ENCODE measurements around the gene THOP1. TPM values are rescaled to one million over a fixed set of nuclear protein-coding genes. Genes with fewer than 3 reads are reported as not detected.

Gene THOP1
- polyA plus RNA-seq, 3 donors: 13.4 to 17.6 (median 14.6) TPM

- 93% methylated on average over 13 of the region's 13 CpGs for WGBS (ENCODE audit: insufficient coverage)
- H3K36me3 ChIP-seq (replicated peaks in 1 of 2; ENCODE audit: control insufficient read depth in 1 of 2, insufficient read depth in 2 of 2, low read length in 2 of 2): peaks cover 0 to 2% of the 10 kb centered on the region in 2 donors
- no peak overlapping the region for H3K4me3 Mint-ChIP-seq
Observed at GRCh38 chr19:2815191-2815614, 29.9 kb downstream of the THOP1 start.

GRCh38 chr19:2815923-2816322 is 30.6 kb downstream of the THOP1 start:
- Histone ChIP-seq H3K9me3 (replicated peaks in 1 of 2; ENCODE audit: control insufficient read depth in 1 of 2, insufficient read depth in 1 of 2, low read length in 2 of 2) (no peaks in the 10 kb centered on the region), H2AFZ (ENCODE audit: insufficient read depth, low read depth, low read length, poor library complexity, severe bottlenecking) (no peak overlapping the region), H3K27ac (ENCODE audit: low read depth in 1 of 2, low read length in 2 of 2) (no peak overlapping the region), H3K4me2 (replicated peaks; ENCODE audit: extremely low read depth, low read length, poor library complexity, severe bottlenecking) (no peak overlapping the region), H3K79me2 (ENCODE audit: insufficient read depth, low read length) (no peaks in the 10 kb centered on the region), H3K36me3 (replicated peaks in 1 of 2; ENCODE audit: control insufficient read depth in 1 of 2, insufficient read depth in 2 of 2, low read length in 2 of 2) (peaks cover 0 to 2% of the 10 kb centered on the region in 2 donors), H4K20me1 (ENCODE audit: insufficient read depth, low read length) (no peaks in the 10 kb centered on the region), H3K9ac (ENCODE audit: insufficient read depth, low read length, poor library complexity, severe bottlenecking) (no peak overlapping the region), H3K4me1 (ENCODE audit: control insufficient read depth in 1 of 2, insufficient read depth in 2 of 2, low read length in 2 of 2) (peaks cover 5 to 6% of the 10 kb centered on the region in 2 donors), H3K27me3 (ENCODE audit: control insufficient read depth in 2 of 2, insufficient read depth in 2 of 2, low read length in 2 of 2) (no peaks in the 10 kb centered on the region), H3K4me3 (replicated peaks in 1 of 3; ENCODE audit: low read depth in 2 of 3, low read length in 3 of 3) (no peak overlapping the region)
- WGBS (ENCODE audit: insufficient coverage): 88% methylated on average over 9 of the region's 15 CpGs
- peaks cover 8% of the 10 kb centered on the region for H3K4me1 Mint-ChIP-seq
- H3K27me3 Mint-ChIP-seq (ENCODE audit: low read depth in 3 of 3): peaks cover 0 to 2% (median under 1%) of the 10 kb centered on the region in 3 donors
- H3K4me3 Mint-ChIP-seq: no peak overlapping the region
- no peak for TF ChIP-seq CTCF (IDR thresholded peaks at IDR 0.05)
- peak overlapping the region in 2 of 7 donors; percentile 30 for H3K27ac Mint-ChIP-seq
- peaks cover 0 to 7% (median 0%) of the 10 kb centered on the region in 7 donors for H3K9me3 Mint-ChIP-seq
- no peak for DNase-seq
- peaks cover 4 to 21% of the 10 kb centered on the region in 2 donors for H3K36me3 Mint-ChIP-seq
- intact Hi-C loops (cut with micrococcal nuclease): loop anchor here in 1 of 2 donors (5.0 kb wide), 1 partner anchor 56 kb away; no protein-coding TSS in a partner anchor

More at GRCh38 chr19:2815191-2815614, 29.9 kb downstream of the THOP1 start:
- DNase-seq: no peak
- Mint-ChIP-seq H3K27ac (no peak overlapping the region), H3K36me3 (peaks cover 4 to 21% of the 10 kb centered on the region in 2 donors), H3K9me3 (peaks cover 0 to 6% (median 0%) of the 10 kb centered on the region in 7 donors), H3K27me3 (ENCODE audit: low read depth in 3 of 3) (peaks cover 0 to 2% (median 0%) of the 10 kb centered on the region in 3 donors), H3K4me1 (peaks cover 1% of the 10 kb centered on the region)
- intact Hi-C loops (cut with micrococcal nuclease): loop anchor here in 1 of 2 donors (5.0 kb wide), 1 partner anchor 57 kb away; no protein-coding TSS in a partner anchor
- H3K27ac ChIP-seq (ENCODE audit: low read depth in 1 of 2, low read length in 2 of 2): no peak overlapping the region
- H3K4me1 ChIP-seq (ENCODE audit: control insufficient read depth in 1 of 2, insufficient read depth in 2 of 2, low read length in 2 of 2): peaks cover 2 to 3% of the 10 kb centered on the region in 2 donors
- H3K9ac ChIP-seq (ENCODE audit: insufficient read depth, low read length, poor library complexity, severe bottlenecking): no peak overlapping the region
- no peaks in the 10 kb centered on the region for H3K27me3 ChIP-seq (ENCODE audit: control insufficient read depth in 2 of 2, insufficient read depth in 2 of 2, low read length in 2 of 2)
- H4K20me1 ChIP-seq (ENCODE audit: insufficient read depth, low read length): no peaks in the 10 kb centered on the region
- no peaks in the 10 kb centered on the region for H3K79me2 ChIP-seq (ENCODE audit: insufficient read depth, low read length)
- no peak overlapping the region for H3K4me2 ChIP-seq (replicated peaks; ENCODE audit: extremely low read depth, low read length, poor library complexity, severe bottlenecking)
- H3K4me3 ChIP-seq (replicated peaks in 1 of 3; ENCODE audit: low read depth in 2 of 3, low read length in 3 of 3): no peak overlapping the region
- H3K9me3 ChIP-seq (replicated peaks in 1 of 2; ENCODE audit: control insufficient read depth in 1 of 2, insufficient read depth in 1 of 2, low read length in 2 of 2): no peaks in the 10 kb centered on the region
- no peak overlapping the region for H2AFZ ChIP-seq (ENCODE audit: insufficient read depth, low read depth, low read length, poor library complexity, severe bottlenecking)
- TF ChIP-seq CTCF (IDR thresholded peaks at IDR 0.05): no peak
